ENCODE results near the gene STIM1.
"Not testable (repeated sequence)": the region's sequence is repeated elsewhere in the genome, so short reads cannot be mapped to it uniquely, and the experiment has no call there.

The STIM1 gene

GRCh38 chr11:3891751-3892150 lies 36.3 kb downstream of the STIM1 start:
- H3K4ac ChIP-seq (ENCODE audit: low read depth, low read length), result no peak overlapping the region
- H3K36me3 ChIP-seq (ENCODE audit: control insufficient read depth, insufficient read depth, low read length), result no peaks in the 10 kb centered on the region
- no peak overlapping the region for H3K4me2 ChIP-seq (ENCODE audit: low read length)
- no peak overlapping the region for H3K23ac ChIP-seq (ENCODE audit: low read length)
- H3K56ac ChIP-seq (ENCODE audit: low read length), result no peak overlapping the region
- no peak overlapping the region for H3K4me3 ChIP-seq (ENCODE audit: low read length)
- H2AK5ac ChIP-seq (ENCODE audit: low read length), result no peak overlapping the region
- H4K8ac ChIP-seq (ENCODE audit: low read depth, low read length), result no peak overlapping the region
- H3K27me3 ChIP-seq (ENCODE audit: insufficient read depth, low read length, poor library complexity), result no peaks in the 10 kb centered on the region
- H4K5ac ChIP-seq (ENCODE audit: low read length), result no peak overlapping the region
- H3K18ac ChIP-seq (ENCODE audit: low read length), result no peak overlapping the region
- no peaks in the 10 kb centered on the region for H3K4me1 ChIP-seq (ENCODE audit: control insufficient read depth, low read depth, low read length)
- H2BK120ac ChIP-seq (ENCODE audit: low read depth, low read length), result no peak overlapping the region
- DNase-seq, result no peak
- no peak overlapping the region for H3K27ac ChIP-seq (ENCODE audit: low read depth, low read length)
- H3K79me2 ChIP-seq (ENCODE audit: control insufficient read depth, insufficient read depth, low read length), result no peaks in the 10 kb centered on the region
- no peak overlapping the region for H2BK15ac ChIP-seq (replicated peaks; ENCODE audit: low read depth)
- H3K9ac ChIP-seq (ENCODE audit: low read length), result no peak overlapping the region
- no CpG with 5 or more reads among the region's 1 CpG for WGBS (ENCODE audit: extremely low coverage, insufficient coverage, low lambda C conversion rate)
- H3K79me1 ChIP-seq (ENCODE audit: low read length), result no peaks in the 10 kb centered on the region
- no peak overlapping the region for H2BK5ac ChIP-seq (ENCODE audit: low read length)

- H3K18ac ChIP-seq (ENCODE audit: low read length), result no peak overlapping the region
- no peak overlapping the region for H2AK5ac ChIP-seq (ENCODE audit: low read length)
- no peak overlapping the region for H3K9ac ChIP-seq (ENCODE audit: low read length)
- H2BK5ac ChIP-seq (ENCODE audit: low read length), result no peak overlapping the region
- no peaks in the 10 kb centered on the region for H3K27me3 ChIP-seq (ENCODE audit: insufficient read depth, low read length, poor library complexity)
- WGBS (ENCODE audit: extremely low coverage, insufficient coverage, low lambda C conversion rate), result no CpG with 5 or more reads among the region's 2 CpGs
- no peak overlapping the region for H3K4me3 ChIP-seq (ENCODE audit: low read length)
- H3K4me1 ChIP-seq (ENCODE audit: control insufficient read depth, low read depth, low read length), result no peaks in the 10 kb centered on the region
- no peak overlapping the region for H3K23ac ChIP-seq (ENCODE audit: low read length)
- H2BK120ac ChIP-seq (ENCODE audit: low read depth, low read length), result no peak overlapping the region
- no peak overlapping the region for H3K27ac ChIP-seq (ENCODE audit: low read depth, low read length)
- no peak overlapping the region for H3K4me2 ChIP-seq (ENCODE audit: low read length)
- no peaks in the 10 kb centered on the region for H3K79me2 ChIP-seq (ENCODE audit: control insufficient read depth, insufficient read depth, low read length)
- no peak overlapping the region for H4K8ac ChIP-seq (ENCODE audit: low read depth, low read length)
- no peak overlapping the region for H3K56ac ChIP-seq (ENCODE audit: low read length)
- H2BK15ac ChIP-seq (replicated peaks; ENCODE audit: low read depth), result no peak overlapping the region
- no peaks in the 10 kb centered on the region for H3K79me1 ChIP-seq (ENCODE audit: low read length)
- H4K5ac ChIP-seq (ENCODE audit: low read length), result no peak overlapping the region
- DNase-seq, result no peak
- H3K36me3 ChIP-seq (ENCODE audit: control insufficient read depth, insufficient read depth, low read length), result no peaks in the 10 kb centered on the region
- H3K4ac ChIP-seq (ENCODE audit: low read depth, low read length), result no peak overlapping the region
Observed at GRCh38 chr11:3892156-3892555, 36.7 kb downstream of the STIM1 start.

DNA sequence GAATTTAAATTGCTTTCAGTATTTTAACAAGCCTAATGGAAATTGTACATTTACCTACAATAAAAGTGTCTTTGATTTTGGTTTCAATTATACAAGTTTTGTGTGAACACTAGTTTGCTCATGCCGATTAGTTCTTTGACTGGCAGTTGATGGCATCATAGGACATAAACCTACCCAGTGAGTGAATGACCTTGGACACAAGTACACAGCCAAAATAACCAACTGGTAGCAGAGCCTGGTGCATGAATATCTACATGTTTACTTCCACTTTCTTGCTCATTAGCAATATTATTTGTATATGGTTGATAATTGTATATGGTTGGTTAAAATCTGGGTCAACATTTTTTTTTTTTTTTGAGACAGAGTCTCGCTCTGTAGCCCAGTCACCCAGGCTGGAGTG lies 37.8 kb downstream of the STIM1 start:
- H2BK15ac ChIP-seq (replicated peaks; ENCODE audit: low read depth), result no peak overlapping the region
- no peaks in the 10 kb centered on the region for H3K79me2 ChIP-seq (ENCODE audit: control insufficient read depth, insufficient read depth, low read length)
- H3K4me2 ChIP-seq (ENCODE audit: low read length), result no peak overlapping the region
- no peak overlapping the region for H2BK120ac ChIP-seq (ENCODE audit: low read depth, low read length)
- DNase-seq, result no peak
- no peak overlapping the region for H3K4ac ChIP-seq (ENCODE audit: low read depth, low read length)
- H2BK5ac ChIP-seq (ENCODE audit: low read length), result no peak overlapping the region
- no peak overlapping the region for H3K9ac ChIP-seq (ENCODE audit: low read length)
- H3K79me1 ChIP-seq (ENCODE audit: low read length), result no peaks in the 10 kb centered on the region
- H4K8ac ChIP-seq (ENCODE audit: low read depth, low read length), result no peak overlapping the region
- no peak overlapping the region for H3K27ac ChIP-seq (ENCODE audit: low read depth, low read length)
- H3K36me3 ChIP-seq (ENCODE audit: control insufficient read depth, insufficient read depth, low read length), result no peaks in the 10 kb centered on the region
- no CpG with 5 or more reads among the region's 2 CpGs for WGBS (ENCODE audit: extremely low coverage, insufficient coverage, low lambda C conversion rate)
- H3K56ac ChIP-seq (ENCODE audit: low read length), result no peak overlapping the region
- no peak overlapping the region for H3K18ac ChIP-seq (ENCODE audit: low read length)
- H3K4me3 ChIP-seq (ENCODE audit: low read length), result no peak overlapping the region
- H3K4me1 ChIP-seq (ENCODE audit: control insufficient read depth, low read depth, low read length), result no peaks in the 10 kb centered on the region
- H4K5ac ChIP-seq (ENCODE audit: low read length), result no peak overlapping the region
- H2AK5ac ChIP-seq (ENCODE audit: low read length), result no peak overlapping the region
- no peak overlapping the region for H3K23ac ChIP-seq (ENCODE audit: low read length)
- H3K27me3 ChIP-seq (ENCODE audit: insufficient read depth, low read length, poor library complexity), result no peaks in the 10 kb centered on the region

GRCh38 chr11:3894128-3894731 lies 38.8 kb downstream of the STIM1 start:
- DNase-seq, result no peak

GRCh38 chr11:3896644-3897043 lies 41.2 kb downstream of the STIM1 start:
- no peak overlapping the region for H3K18ac ChIP-seq (ENCODE audit: low read length)
- H3K79me2 ChIP-seq (ENCODE audit: control insufficient read depth, insufficient read depth, low read length), result no peaks in the 10 kb centered on the region
- WGBS (ENCODE audit: extremely low coverage, insufficient coverage, low lambda C conversion rate), result no CpG with 5 or more reads among the region's 2 CpGs
- H3K36me3 ChIP-seq (ENCODE audit: control insufficient read depth, insufficient read depth, low read length), result no peaks in the 10 kb centered on the region
- H3K4me3 ChIP-seq (ENCODE audit: low read length), result no peak overlapping the region
- no peaks in the 10 kb centered on the region for H3K79me1 ChIP-seq (ENCODE audit: low read length)
- H3K27ac ChIP-seq (ENCODE audit: low read depth, low read length), result no peak overlapping the region
- no peak overlapping the region for H4K8ac ChIP-seq (ENCODE audit: low read depth, low read length)
- no peak overlapping the region for H2BK15ac ChIP-seq (replicated peaks; ENCODE audit: low read depth)
- no peak overlapping the region for H3K9ac ChIP-seq (ENCODE audit: low read length)
- no peaks in the 10 kb centered on the region for H3K4me1 ChIP-seq (ENCODE audit: control insufficient read depth, low read depth, low read length)
- no peak overlapping the region for H3K4me2 ChIP-seq (ENCODE audit: low read length)
- no peaks in the 10 kb centered on the region for H3K27me3 ChIP-seq (ENCODE audit: insufficient read depth, low read length, poor library complexity)
- H4K5ac ChIP-seq (ENCODE audit: low read length), result no peak overlapping the region
- H2BK5ac ChIP-seq (ENCODE audit: low read length), result no peak overlapping the region
- no peak overlapping the region for H3K4ac ChIP-seq (ENCODE audit: low read depth, low read length)
- no peak overlapping the region for H3K23ac ChIP-seq (ENCODE audit: low read length)
- no peak overlapping the region for H2BK120ac ChIP-seq (ENCODE audit: low read depth, low read length)
- H3K56ac ChIP-seq (ENCODE audit: low read length), result no peak overlapping the region
- no peak overlapping the region for H2AK5ac ChIP-seq (ENCODE audit: low read length)
- no peak for DNase-seq

More at GRCh38 chr11:3894128-3894731, 38.8 kb downstream of the STIM1 start:
- Histone ChIP-seq H2BK15ac (replicated peaks; ENCODE audit: low read depth) (no peak overlapping the region), H3K18ac (ENCODE audit: low read length) (no peak overlapping the region), H3K27ac (ENCODE audit: low read depth, low read length) (no peak overlapping the region), H3K4me1 (ENCODE audit: control insufficient read depth, low read depth, low read length) (no peaks in the 10 kb centered on the region), H3K36me3 (ENCODE audit: control insufficient read depth, insufficient read depth, low read length) (no peaks in the 10 kb centered on the region), H2BK120ac (ENCODE audit: low read depth, low read length) (no peak overlapping the region), H3K4me2 (ENCODE audit: low read length) (no peak overlapping the region), H3K79me2 (ENCODE audit: control insufficient read depth, insufficient read depth, low read length) (no peaks in the 10 kb centered on the region), H3K4me3 (ENCODE audit: low read length) (no peak overlapping the region), H3K9ac (ENCODE audit: low read length) (no peak overlapping the region), H2AK5ac (ENCODE audit: low read length) (no peak overlapping the region), H4K8ac (ENCODE audit: low read depth, low read length) (no peak overlapping the region), H3K79me1 (ENCODE audit: low read length) (no peaks in the 10 kb centered on the region), H3K56ac (ENCODE audit: low read length) (no peak overlapping the region), H4K5ac (ENCODE audit: low read length) (no peak overlapping the region), H2BK5ac (ENCODE audit: low read length) (no peak overlapping the region), H3K27me3 (ENCODE audit: insufficient read depth, low read length, poor library complexity) (no peaks in the 10 kb centered on the region), H3K23ac (ENCODE audit: low read length) (no peak overlapping the region), H3K4ac (ENCODE audit: low read depth, low read length) (no peak overlapping the region)
- WGBS (ENCODE audit: extremely low coverage, insufficient coverage, low lambda C conversion rate), result no CpG with 5 or more reads among the region's 5 CpGs

GRCh38 chr11:3900230-3900629 lies 44.8 kb downstream of the STIM1 start:
- DNase-seq; H3K36me3 ChIP-seq (ENCODE audit: control insufficient read depth, insufficient read depth, low read length); H3K79me2 ChIP-seq (ENCODE audit: control insufficient read depth, insufficient read depth, low read length); H3K27ac ChIP-seq (ENCODE audit: low read depth, low read length); H2BK15ac ChIP-seq (replicated peaks; ENCODE audit: low read depth); H2AK5ac ChIP-seq (ENCODE audit: low read length); H3K4ac ChIP-seq (ENCODE audit: low read depth, low read length); H3K27me3 ChIP-seq (ENCODE audit: insufficient read depth, low read length, poor library complexity); H3K18ac ChIP-seq (ENCODE audit: low read length); H2BK120ac ChIP-seq (ENCODE audit: low read depth, low read length); H3K56ac ChIP-seq (ENCODE audit: low read length); H3K4me1 ChIP-seq (ENCODE audit: control insufficient read depth, low read depth, low read length); H3K4me2 ChIP-seq (ENCODE audit: low read length); H3K9ac ChIP-seq (ENCODE audit: low read length); H3K79me1 ChIP-seq (ENCODE audit: low read length); H2BK5ac ChIP-seq (ENCODE audit: low read length); H3K4me3 ChIP-seq (ENCODE audit: low read length); H4K8ac ChIP-seq (ENCODE audit: low read depth, low read length); H4K5ac ChIP-seq (ENCODE audit: low read length); H3K23ac ChIP-seq (ENCODE audit: low read length): not testable (repeated sequence)
- WGBS (ENCODE audit: extremely low coverage, insufficient coverage, low lambda C conversion rate), result no CpG with 5 or more reads among the region's 19 CpGs

Data from mesendoderm (in vitro differentiated cells).